ENCODE results near the gene CHKA.

DNA sequence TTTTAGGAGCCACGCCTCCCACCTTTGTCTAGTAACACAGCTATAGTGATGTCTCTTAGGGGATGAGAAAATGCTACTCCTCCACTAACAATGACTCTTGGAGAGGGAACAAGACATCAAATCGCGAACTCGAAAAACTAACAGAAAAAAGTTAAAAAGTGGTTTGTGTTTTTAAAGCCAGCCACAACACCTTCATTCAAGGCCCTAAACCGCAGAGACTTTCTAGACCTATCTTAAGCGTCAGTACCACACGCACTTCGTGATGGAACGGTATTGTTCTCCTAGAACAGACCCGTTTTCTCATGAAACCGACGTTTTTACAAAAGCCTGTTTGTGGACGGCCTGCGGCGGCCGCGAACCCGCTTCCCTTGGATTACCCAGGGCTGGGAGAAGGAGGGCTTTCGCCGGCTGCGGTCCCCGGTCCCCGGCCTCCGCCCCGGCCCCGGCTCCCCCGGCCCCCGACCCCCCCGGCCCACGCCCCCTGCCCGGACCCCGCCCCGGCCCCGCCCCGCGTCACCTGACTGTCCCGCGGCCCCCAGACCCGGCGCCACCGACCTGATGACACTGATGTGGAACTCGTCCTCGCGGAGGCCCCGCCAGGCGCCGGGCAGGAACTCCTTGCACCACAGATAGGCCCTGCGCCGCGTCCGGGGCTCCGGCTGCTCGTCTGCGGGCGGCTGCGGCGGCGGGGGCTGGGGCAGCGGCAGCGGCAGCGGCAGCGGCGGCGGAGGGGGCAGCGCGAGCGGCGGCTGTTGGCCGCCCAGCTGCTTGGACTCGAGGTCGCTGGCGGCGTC, 718 bp downstream of the CHKA start:
- TF ChIP-seq, protein P1, sequence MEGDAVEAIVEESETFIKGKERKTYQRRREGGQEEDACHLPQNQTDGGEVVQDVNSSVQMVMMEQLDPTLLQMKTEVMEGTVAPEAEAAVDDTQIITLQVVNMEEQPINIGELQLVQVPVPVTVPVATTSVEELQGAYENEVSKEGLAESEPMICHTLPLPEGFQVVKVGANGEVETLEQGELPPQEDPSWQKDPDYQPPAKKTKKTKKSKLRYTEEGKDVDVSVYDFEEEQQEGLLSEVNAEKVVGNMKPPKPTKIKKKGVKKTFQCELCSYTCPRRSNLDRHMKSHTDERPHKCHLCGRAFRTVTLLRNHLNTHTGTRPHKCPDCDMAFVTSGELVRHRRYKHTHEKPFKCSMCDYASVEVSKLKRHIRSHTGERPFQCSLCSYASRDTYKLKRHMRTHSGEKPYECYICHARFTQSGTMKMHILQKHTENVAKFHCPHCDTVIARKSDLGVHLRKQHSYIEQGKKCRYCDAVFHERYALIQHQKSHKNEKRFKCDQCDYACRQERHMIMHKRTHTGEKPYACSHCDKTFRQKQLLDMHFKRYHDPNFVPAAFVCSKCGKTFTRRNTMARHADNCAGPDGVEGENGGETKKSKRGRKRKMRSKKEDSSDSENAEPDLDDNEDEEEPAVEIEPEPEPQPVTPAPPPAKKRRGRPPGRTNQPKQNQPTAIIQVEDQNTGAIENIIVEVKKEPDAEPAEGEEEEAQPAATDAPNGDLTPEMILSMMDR (IDR thresholded peaks at IDR 0.05) = no peak
- no peak for TF ChIP-seq POLR2A (IDR thresholded peaks at IDR 0.05)

All from thyroid gland (tissue), 4 donors.